ENCODE data around the gene FANCG. TPM values are rescaled to one million over a fixed set of nuclear protein-coding genes. Genes with fewer than 3 reads are reported as not detected.

The FANCG gene
- total RNA-seq, 1 experiment from 2014 or later = 20.2 TPM

DNA sequence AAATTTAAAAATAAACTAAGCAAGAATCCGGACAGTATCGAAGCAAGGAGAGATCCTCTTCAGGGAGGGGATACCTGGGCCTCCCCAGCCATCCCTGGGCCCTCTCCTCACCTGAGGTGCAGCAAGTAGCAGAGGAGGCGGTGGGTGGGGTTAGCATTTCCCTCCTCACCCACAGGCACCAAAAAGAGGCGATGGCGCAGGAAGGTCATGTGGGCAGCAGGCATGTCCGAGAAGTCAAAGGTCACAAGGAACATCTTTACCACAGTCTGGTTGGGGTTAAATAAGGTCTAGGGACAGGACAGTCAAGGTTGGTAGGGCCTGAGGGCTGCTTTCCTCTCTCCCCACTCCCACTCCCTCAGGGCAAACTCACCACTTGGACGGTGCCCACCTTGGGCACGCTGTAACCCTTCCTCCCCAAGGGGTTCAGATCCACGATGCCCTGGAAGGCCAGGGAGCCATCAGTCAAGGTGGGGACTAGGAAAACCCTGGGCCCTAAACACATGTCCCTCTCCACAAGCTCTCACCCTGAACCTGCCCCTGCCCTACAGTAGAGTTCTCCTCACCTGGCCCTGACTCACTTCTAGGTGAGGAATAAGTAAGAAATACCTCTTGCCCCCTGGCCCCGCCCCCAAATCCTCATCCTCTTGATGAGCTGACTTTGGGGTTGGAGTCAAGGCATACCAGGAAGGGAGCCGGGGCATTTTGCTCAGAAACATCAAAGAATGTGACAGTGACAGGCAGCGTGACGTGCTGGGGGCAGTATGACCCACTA is 26.0 kb upstream of the FANCG start:
- intact Hi-C loops (cut with micrococcal nuclease) = no loop called here
- DNase-seq (ENCODE audit: unreplicated experiment) = no peak
- TF ChIP-seq, protein P1, sequence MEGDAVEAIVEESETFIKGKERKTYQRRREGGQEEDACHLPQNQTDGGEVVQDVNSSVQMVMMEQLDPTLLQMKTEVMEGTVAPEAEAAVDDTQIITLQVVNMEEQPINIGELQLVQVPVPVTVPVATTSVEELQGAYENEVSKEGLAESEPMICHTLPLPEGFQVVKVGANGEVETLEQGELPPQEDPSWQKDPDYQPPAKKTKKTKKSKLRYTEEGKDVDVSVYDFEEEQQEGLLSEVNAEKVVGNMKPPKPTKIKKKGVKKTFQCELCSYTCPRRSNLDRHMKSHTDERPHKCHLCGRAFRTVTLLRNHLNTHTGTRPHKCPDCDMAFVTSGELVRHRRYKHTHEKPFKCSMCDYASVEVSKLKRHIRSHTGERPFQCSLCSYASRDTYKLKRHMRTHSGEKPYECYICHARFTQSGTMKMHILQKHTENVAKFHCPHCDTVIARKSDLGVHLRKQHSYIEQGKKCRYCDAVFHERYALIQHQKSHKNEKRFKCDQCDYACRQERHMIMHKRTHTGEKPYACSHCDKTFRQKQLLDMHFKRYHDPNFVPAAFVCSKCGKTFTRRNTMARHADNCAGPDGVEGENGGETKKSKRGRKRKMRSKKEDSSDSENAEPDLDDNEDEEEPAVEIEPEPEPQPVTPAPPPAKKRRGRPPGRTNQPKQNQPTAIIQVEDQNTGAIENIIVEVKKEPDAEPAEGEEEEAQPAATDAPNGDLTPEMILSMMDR (IDR thresholded peaks at IDR 0.05; ENCODE audit: unreplicated experiment) = no peak
- peaks cover 34% of the 10 kb centered on the region for H3K4me1 Mint-ChIP-seq (ENCODE audit: insufficient read depth, unreplicated experiment)
- ChIA-PET CTCF (interaction anchor here (0.8 to 3.6 kb wide), 3 partner anchors 10 to 372 kb away, joined by 3 to 21 read pairs (median 5); partner anchors contain the start of gene PIGO), POLR2A (interaction anchor here (1.2 to 8.0 kb wide), 3 partner anchors 8 to 34 kb away, joined by 3 to 97 read pairs (median 4); partner anchors contain the start of genes ATOSB, PIGO and VCP)
- H3K36me3 Mint-ChIP-seq (ENCODE audit: insufficient read depth, unreplicated experiment) = peaks cover 58% of the 10 kb centered on the region
- H3K4me3 Mint-ChIP-seq (ENCODE audit: unreplicated experiment) = no peak overlapping the region
- H3K27ac Mint-ChIP-seq (ENCODE audit: low read depth, unreplicated experiment) = peak overlapping the region; percentile 67
- H3K9me3 Mint-ChIP-seq (ENCODE audit: unreplicated experiment) = no peaks in the 10 kb centered on the region
- BruUV-seq (replicated peaks) = no TSS peak
- H3K27me3 Mint-ChIP-seq (ENCODE audit: insufficient read depth, unreplicated experiment) = no peaks in the 10 kb centered on the region

- no TSS peak for BruUV-seq (replicated peaks)
- Mint-ChIP-seq H3K4me1 (ENCODE audit: insufficient read depth, unreplicated experiment) (peaks cover 28% of the 10 kb centered on the region), H3K27ac (ENCODE audit: low read depth, unreplicated experiment) (no peak overlapping the region), H3K27me3 (ENCODE audit: insufficient read depth, unreplicated experiment) (no peaks in the 10 kb centered on the region), H3K9me3 (ENCODE audit: unreplicated experiment) (no peaks in the 10 kb centered on the region), H3K36me3 (ENCODE audit: insufficient read depth, unreplicated experiment) (peaks cover 64% of the 10 kb centered on the region), H3K4me3 (ENCODE audit: unreplicated experiment) (no peak overlapping the region)
- TF ChIP-seq, protein P1 (IDR thresholded peaks at IDR 0.05; ENCODE audit: unreplicated experiment) = no peak
- CTCF ChIA-PET = interaction anchor here (0.7 to 3.6 kb wide), 2 partner anchors 9 to 513 kb away, joined by 3 to 21 read pairs; partner anchors contain the start of gene PIGO
- intact Hi-C loops (cut with micrococcal nuclease) = no loop called here
- POLR2A ChIA-PET = interaction anchor here (1.2 to 8.0 kb wide), 4 partner anchors 8 to 33 kb away, joined by 3 to 97 read pairs (median 9); partner anchors contain the start of genes ATOSB, FANCG, PIGO and VCP
- DNase-seq (ENCODE audit: unreplicated experiment) = no peak
Measured at GRCh38 chr9:35105126-35105525, 25.4 kb upstream of the FANCG start.

DNA sequence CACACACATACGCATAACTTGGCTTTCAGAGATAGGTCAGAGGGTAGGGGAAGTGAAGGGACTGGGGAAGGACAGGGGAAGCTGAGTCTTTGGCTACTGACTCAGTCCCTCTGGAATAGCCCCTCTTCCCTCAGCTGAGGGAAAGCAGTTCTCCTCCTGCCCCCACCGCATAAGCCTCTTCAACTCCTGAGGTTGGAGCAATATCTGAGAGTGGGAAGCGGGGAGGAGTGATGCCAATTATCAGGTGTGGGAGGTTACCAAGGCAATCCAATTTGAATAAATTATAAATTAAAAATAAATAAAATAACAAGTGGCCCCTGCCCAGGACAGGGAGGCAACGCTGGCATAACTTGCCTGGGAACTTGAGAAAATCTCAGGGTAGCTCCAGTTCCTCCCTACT is 24.8 kb upstream of the FANCG start:
- TF ChIP-seq, protein P1 (IDR thresholded peaks at IDR 0.05; ENCODE audit: unreplicated experiment) = no peak
- Mint-ChIP-seq H3K4me1 (ENCODE audit: insufficient read depth, unreplicated experiment) (peaks cover 23% of the 10 kb centered on the region), H3K36me3 (ENCODE audit: insufficient read depth, unreplicated experiment) (peaks cover 70% of the 10 kb centered on the region), H3K27me3 (ENCODE audit: insufficient read depth, unreplicated experiment) (no peaks in the 10 kb centered on the region), H3K4me3 (ENCODE audit: unreplicated experiment) (no peak overlapping the region), H3K9me3 (ENCODE audit: unreplicated experiment) (no peaks in the 10 kb centered on the region), H3K27ac (ENCODE audit: low read depth, unreplicated experiment) (peak overlapping the region; percentile 99)
- no peak for DNase-seq (ENCODE audit: unreplicated experiment)
- ChIA-PET CTCF (interaction anchor here (0.7 to 3.6 kb wide), 3 partner anchors 9 to 512 kb away, joined by 3 to 21 read pairs (median 4); partner anchors contain the start of gene PIGO), POLR2A (interaction anchor here (0.6 to 8.0 kb wide), 4 partner anchors 9 to 32 kb away, joined by 3 to 97 read pairs (median 9); partner anchors contain the start of genes ATOSB, FANCG and VCP)
- BruUV-seq (replicated peaks) = no TSS peak
- intact Hi-C loops (cut with micrococcal nuclease) = no loop called here

DNA sequence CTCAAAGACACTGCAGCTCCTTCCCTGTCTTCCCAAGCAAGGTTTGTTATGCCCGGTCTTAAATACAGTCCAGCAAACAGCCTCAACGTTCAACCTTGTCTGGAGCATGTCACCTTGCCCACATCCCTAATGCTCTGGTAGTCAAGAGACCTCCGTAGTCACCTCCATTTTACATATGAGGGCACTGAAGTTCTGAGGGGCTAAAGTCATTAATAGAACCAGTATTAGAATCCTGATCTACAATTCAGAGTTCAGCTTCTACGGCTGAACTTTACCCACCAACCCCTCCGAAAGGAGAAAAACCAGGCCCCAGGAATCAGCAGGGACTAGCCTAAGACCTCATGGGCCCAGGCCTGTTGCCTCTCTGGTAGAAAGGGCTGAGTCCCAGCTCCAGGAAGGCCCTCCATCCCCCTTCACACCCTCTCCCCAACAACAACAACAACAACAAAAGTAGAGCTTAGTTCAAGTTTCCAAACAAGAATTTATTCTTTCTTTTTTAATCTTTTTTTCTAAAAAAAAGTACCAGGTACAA is 24.0 kb upstream of the FANCG start:
- CTCF ChIA-PET = interaction anchor here (0.6 to 3.6 kb wide), 7 partner anchors 8 to 700 kb away, joined by 3 to 21 read pairs (median 4); partner anchors contain the start of gene PIGO
- POLR2A ChIA-PET = interaction anchor here (0.6 to 8.0 kb wide), 12 partner anchors 10 to 646 kb away, joined by 3 to 97 read pairs (median 4); partner anchors contain the start of genes ATOSB, CCDC107, FANCG and RMRP
- intact Hi-C loops (cut with micrococcal nuclease) = loop anchor here (1.0 kb wide), 1 partner anchor 111 kb away; no protein-coding TSS in a partner anchor

More for the DNA sequence above, 24.0 kb upstream of the FANCG start:
- Mint-ChIP-seq H3K4me1 (ENCODE audit: insufficient read depth, unreplicated experiment) (peaks cover 19% of the 10 kb centered on the region), H3K36me3 (ENCODE audit: insufficient read depth, unreplicated experiment) (peaks cover 72% of the 10 kb centered on the region), H3K27ac (ENCODE audit: low read depth, unreplicated experiment) (peak overlapping the region; percentile 99), H3K9me3 (ENCODE audit: unreplicated experiment) (no peaks in the 10 kb centered on the region), H3K27me3 (ENCODE audit: insufficient read depth, unreplicated experiment) (no peaks in the 10 kb centered on the region), H3K4me3 (ENCODE audit: unreplicated experiment) (peak overlapping the region; percentile 99)
- TF ChIP-seq, protein P1 (IDR thresholded peaks at IDR 0.05; ENCODE audit: unreplicated experiment) = no peak
- DNase-seq (ENCODE audit: unreplicated experiment) = no peak
- TSS peak; percentile 82 for BruUV-seq (replicated peaks)

All from MCF 10A (cell line).